ENCODE data around the gene ACTN4.

GRCh38 chr19:38733493-38734175, 86.2 kb downstream of the ACTN4 start:
- TF ChIP-seq CTCF (IDR thresholded peaks at IDR 0.05) (no peak), POLR2A (IDR thresholded peaks at IDR 0.05) (no peak)
